ENCODE data around the gene SKI.

The SKI gene

GRCh38 chr1:2298685-2299084, 70.6 kb downstream of the SKI start:
- DNase-seq: no peak

DNA sequence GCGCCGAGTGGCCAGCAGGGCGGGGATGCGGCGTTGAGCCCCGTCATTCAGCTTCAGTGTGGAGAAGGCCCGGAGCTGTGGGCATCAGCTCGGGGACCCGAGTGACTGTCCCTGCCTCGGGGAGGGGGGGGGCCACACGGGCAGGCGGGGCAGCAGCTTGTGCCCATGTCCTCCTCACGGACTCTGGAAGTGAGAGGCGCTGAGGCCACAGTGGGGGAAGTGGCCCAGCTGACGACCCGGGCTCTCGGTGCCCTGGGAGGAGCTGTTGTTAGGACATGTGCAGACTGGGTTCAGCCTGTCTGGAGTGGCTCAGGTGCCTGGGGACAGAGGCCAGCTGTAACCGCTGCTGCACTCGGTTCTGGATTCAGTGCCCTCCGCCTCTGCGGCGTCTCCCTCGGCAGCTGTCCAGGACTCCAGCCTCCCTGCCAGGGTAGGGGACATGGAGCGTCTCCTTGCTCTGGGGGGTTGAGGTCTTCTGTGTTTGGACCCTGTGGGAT, 71.1 kb downstream of the SKI start:
- no peak for DNase-seq

- DNase-seq: no peak
Observed at GRCh38 chr1:2300004-2300771, 72.1 kb downstream of the SKI start.

- no peak for DNase-seq
Observed at GRCh38 chr1:2300851-2301606, 72.9 kb downstream of the SKI start.

DNA sequence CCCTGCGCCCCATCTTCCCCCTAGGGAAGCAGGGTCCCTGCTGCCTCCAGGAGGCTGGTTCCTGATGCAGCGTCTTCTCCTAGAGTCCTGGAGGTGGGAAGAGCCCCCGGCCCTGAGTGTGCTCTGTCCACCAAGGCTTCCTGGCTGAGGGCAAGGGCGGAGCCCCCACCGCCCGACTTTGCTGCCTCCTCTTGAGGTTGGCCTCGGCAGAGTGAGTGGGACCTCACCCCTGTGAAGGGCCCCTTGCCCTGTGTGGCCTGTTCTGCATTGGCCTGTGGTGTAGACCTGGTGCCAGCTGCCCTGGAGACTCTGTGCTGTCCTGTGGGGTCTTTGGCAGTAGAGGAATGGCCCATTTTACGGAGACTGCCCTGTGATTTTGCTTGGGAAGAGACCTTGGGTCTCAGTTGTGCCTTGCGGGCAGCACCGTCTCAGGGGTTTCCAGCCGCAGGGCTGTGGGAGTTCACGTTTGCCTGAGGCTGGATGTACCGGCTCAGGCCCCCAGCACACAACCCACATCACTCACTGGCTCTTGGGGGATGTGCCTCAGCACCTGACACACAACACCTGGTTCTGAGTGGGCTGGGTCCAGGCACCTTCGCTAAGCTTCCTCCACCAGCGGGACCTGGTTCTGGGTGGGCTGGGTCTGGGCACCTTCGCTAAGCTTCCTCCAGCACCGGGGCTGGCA, 73.6 kb downstream of the SKI start:
- no peak for DNase-seq

DNA sequence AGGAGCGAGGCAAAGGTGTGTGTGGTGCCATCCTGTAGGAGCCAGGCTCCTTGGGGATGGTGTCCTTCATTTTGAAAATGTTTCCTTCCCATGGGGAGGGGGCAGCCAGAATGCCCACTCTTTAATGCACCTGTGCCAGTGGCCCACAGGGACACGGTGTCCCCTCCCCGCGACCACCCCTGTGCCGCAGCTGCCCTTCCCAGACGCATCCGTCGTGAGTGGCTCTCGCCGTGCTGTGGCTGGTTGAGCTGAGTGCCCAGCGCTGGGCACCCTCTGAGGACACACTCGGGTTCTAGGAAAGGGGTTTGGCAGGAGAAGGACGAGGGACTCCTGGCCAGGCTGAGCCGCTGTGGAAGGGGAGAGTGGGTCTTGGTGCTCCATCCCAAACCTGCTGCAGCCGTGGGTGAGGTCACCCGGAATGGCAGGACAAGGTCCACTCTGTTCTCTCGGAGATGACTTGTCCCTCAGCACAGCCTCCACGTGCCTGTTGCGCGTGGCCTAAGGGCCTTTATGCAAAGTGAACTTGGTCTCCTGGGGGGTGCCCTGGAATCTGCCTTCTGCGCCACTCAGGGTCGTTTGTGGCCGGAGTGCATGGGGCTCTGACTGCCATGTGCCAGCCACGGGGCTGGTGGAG, 74.3 kb downstream of the SKI start:
- no peak for DNase-seq

DNA sequence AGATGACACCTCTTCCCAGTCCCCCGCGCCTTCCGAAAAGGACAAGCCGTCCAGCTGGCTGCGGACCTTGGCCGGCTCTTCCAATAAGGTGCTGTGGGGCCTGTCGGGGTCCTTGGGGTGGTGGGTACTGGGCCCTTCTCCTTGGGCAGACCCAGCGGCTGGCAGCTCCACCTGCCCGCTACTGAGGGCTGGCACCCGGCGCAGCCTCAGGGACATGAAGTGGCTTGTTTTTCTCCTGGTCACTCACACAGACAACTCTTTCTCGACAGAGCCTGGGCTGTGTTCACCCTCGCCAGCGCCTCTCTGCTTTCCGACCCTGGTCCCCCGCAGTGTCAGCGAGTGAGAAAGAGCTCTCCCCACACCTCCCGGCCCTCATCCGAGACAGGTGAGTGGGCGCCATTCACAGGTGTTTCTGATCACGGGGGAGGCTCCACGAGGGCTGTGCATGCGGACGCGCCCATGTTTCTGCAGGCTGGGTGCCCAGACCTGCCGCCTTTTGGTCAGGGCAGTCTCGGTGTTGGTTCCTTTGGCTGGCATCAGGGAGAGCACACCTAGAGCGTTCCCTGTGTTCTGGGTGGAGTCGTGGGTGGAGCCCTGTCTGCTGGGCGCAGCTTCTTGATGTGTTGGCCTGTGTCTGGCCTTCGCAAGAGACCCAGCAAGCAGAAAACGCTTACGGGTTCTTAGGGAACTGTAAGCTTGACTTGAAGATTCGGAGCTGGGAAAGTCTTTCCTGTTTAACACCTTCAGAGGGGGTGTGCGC, 75.1 kb downstream of the SKI start:
- no peak for DNase-seq

DNA sequence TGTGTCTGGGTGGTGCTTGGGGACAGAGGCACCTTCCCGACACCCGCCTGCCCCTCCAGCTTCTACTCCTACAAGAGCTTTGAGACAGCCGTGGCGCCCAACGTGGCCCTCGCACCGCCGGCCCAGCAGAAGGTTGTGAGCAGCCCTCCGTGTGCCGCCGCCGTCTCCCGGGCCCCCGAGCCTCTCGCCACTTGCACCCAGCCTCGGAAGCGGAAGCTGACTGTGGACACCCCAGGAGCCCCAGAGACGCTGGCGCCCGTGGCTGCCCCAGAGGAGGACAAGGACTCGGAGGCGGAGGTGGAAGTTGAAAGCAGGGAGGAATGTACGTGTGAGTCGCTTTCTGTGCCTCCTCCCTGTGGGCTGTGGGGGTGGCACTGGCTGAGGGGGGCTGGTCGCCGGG, 75.7 kb downstream of the SKI start:
- no peak for DNase-seq

DNA sequence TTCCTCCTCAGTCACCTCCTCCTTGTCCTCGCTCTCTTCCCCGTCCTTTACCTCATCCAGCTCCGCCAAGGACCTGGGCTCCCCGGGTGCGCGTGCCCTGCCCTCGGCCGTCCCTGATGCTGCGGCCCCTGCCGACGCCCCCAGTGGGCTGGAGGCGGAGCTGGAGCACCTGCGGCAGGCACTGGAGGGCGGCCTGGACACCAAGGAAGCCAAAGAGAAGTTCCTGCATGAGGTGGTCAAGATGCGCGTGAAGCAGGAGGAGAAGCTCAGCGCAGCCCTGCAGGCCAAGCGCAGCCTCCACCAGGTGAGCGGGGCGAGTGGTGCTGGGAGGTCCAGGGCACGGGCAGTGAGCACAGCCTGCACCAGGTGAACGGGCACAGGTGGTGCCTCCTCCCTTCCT, 76.2 kb downstream of the SKI start:
- no peak for DNase-seq

DNA sequence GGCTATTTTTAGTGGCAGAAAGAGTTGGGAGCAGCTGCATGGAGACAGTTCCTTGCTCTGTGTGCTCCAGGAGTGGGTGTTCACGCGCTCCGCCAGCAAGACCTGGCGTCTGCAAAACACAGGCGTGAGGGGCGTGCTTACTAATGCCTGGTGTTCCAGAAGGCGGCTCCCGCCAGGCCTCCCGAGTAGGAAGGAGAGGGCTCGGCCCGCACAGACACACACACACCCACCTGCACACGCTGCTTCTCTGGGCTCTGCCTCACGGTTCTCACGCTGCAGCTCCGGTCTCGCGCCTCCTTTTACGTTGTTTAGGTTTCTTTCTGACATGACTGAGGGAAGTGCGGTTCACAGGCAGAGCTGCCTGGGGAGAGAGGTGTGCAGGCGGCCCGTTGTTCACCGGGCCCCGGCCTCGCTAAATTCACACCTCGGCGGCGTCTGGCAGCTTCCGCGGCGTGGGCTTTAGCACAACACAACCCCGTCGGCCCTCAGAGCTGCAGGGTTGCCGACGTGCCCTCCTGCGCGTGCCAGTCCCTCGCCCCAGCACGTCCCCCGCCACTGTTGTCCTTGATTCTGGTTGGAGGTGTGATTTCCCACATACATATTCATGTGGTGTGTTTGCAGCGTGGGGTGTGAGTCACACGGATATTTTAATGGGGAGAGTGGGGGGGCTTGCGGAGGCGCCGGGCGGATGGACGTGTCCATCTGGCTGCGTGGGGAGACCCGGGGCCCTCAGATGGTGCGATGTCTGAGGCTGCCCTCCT, 77.0 kb downstream of the SKI start:
- no peak for DNase-seq

GRCh38 chr1:2306151-2306978, 78.2 kb downstream of the SKI start:
- no peak for DNase-seq

- no peak for DNase-seq
Observed at GRCh38 chr1:2307064-2307605, 79.0 kb downstream of the SKI start.

GRCh38 chr1:2307972-2308371, 79.9 kb downstream of the SKI start:
- DNase-seq: no peak

DNA sequence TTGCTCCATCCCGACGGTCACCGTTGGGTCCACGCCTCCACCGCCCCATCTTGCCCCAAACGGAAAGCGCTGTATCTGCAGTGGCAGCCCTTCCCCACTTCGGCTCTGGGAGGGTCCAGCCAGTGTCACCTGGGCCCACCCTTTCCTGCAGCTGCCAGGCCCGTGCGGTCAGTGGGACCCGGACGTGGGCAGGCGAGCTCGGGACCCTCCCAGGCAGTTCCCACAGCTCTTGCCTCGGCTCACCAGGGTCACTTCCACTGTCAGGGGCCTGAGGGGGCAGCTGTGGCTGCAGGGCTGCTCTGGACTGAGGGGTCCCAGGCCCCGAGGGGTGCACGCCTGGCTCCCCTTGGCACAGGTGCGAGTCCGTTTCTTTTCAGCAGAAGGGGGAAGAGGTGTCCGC, 80.7 kb downstream of the SKI start:
- DNase-seq: no peak

- no peak for DNase-seq
Observed at GRCh38 chr1:2310332-2311183, 82.4 kb downstream of the SKI start.

GRCh38 chr1:2311184-2312032, 83.3 kb downstream of the SKI start:
- no peak for DNase-seq

- DNase-seq: no peak
Observed at GRCh38 chr1:2312160-2312514, 84.0 kb downstream of the SKI start.

DNA sequence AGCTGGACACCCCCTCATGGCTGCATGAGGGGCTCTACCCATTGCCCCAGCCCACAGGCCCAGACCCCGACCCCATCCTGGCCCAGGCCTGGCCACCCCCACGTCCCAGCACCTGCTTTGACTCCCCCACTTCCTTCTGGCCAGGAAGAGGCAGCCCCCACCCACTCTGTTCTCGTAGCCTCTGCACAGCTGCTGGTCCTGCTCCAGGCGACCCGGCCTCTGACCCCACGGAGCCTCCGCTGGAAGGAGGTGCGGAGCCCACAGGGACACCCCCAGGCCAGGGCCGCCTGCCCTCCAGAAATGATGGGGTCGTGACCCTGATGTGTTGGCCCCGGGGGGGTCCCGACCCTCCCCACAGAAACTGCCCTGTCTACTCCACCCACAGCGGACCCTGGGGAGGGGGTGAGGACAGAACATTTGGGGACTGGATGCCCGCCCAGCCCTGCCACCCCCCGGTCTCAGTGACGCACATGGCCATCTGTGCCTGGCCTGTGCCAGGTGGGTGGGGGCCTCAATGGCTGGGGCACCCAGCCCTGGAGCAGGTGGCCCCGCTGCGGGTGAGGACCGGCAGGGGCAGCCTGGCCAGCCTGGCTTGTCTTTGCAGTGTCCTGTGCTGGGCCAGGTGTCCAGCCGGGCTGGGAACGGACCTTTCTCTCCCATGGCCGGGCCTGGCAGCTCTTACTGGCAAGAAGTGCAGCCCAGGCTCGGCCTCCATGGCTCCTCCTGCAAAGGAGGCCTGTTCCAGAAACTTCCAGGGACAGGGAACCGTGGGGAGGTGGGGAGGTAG, 84.6 kb downstream of the SKI start:
- DNase-seq: no peak

Measured in cortex of kidney (tissue), 1 donor.